ENCODE measurements around the gene SCAP. TPM values are rescaled to one million over a fixed set of nuclear protein-coding genes. Genes with fewer than 3 reads are reported as not detected.

Gene SCAP
- total and polyA plus RNA-seq, 2 of the 13 experiments (the other 11 are each of a cell fraction or from before 2014, with no cell fraction given): 40.4 to 53.3 TPM

GRCh38 chr3:47475570-47476329, at the start of gene SCAP (continued):
- TF ChIP-seq PRDM15 (CRISPR knock-in tag; IDR thresholded peaks at IDR 0.05): no peak
- TF ChIP-seq ZNF496 (CRISPR knock-in tag; IDR thresholded peaks at IDR 0.05; ENCODE audit: insufficient replicate concordance): no peak
- TF ChIP-seq PTBP1 (IDR thresholded peaks at IDR 0.05; ENCODE audit: low read depth, low read length, poor library complexity, severe bottlenecking): no peak
- TF ChIP-seq ZGPAT (CRISPR knock-in tag; IDR thresholded peaks at IDR 0.05): peak; percentile 93; the same call in 1 of the 2 replicates
- no peak for TF ChIP-seq ZNF180 (CRISPR knock-in tag; IDR thresholded peaks at IDR 0.05; ENCODE audit: borderline replicate concordance, low read depth)
- TF ChIP-seq ZBTB39 (CRISPR knock-in tag; IDR thresholded peaks at IDR 0.05): no peak
- TF ChIP-seq PRDM4 (CRISPR knock-in tag; IDR thresholded peaks at IDR 0.05; ENCODE audit: borderline replicate concordance): no peak
- no peak for TF ChIP-seq ZFP36L2 (CRISPR knock-in tag; IDR thresholded peaks at IDR 0.05)
- TF ChIP-seq ZNF720 (CRISPR knock-in tag; IDR thresholded peaks at IDR 0.05): no peak
- TF ChIP-seq SAFB2 (CRISPR knock-in tag; IDR thresholded peaks at IDR 0.05; ENCODE audit: borderline replicate concordance, low read depth): no peak
- TF ChIP-seq ZNF225 (CRISPR knock-in tag; IDR thresholded peaks at IDR 0.05): no peak
- peak; percentile 80 for TF ChIP-seq HDAC2 (CRISPR knock-in tag; IDR thresholded peaks at IDR 0.05)
- peak; percentile 85; the same call in 1 of the 2 replicates for TF ChIP-seq ARID4A (CRISPR knock-in tag; IDR thresholded peaks at IDR 0.05; ENCODE audit: borderline replicate concordance)

Data from HepG2 (cell line).